ENCODE data around the gene DDX31.

DNA sequence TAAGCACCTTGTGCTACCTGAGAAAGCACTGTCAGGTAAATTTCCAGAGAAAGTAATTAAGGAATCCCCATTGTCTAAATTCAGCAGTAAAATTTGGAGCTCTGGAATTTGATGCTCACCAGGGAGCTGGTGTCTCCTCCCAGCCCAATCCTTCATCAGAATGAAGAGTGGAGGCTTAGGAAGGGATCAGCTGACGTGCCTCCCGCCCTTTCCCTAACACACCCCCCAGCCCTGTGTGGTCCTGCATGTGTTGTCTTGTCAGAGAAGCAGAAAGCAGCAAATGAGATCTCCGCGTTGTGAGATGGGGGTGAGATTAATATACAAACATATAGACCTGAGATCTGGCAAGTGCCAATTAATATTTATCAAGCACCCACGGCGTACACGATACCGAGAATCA lies 114.3 kb downstream of the DDX31 start:
- TF ChIP-seq, protein P1, sequence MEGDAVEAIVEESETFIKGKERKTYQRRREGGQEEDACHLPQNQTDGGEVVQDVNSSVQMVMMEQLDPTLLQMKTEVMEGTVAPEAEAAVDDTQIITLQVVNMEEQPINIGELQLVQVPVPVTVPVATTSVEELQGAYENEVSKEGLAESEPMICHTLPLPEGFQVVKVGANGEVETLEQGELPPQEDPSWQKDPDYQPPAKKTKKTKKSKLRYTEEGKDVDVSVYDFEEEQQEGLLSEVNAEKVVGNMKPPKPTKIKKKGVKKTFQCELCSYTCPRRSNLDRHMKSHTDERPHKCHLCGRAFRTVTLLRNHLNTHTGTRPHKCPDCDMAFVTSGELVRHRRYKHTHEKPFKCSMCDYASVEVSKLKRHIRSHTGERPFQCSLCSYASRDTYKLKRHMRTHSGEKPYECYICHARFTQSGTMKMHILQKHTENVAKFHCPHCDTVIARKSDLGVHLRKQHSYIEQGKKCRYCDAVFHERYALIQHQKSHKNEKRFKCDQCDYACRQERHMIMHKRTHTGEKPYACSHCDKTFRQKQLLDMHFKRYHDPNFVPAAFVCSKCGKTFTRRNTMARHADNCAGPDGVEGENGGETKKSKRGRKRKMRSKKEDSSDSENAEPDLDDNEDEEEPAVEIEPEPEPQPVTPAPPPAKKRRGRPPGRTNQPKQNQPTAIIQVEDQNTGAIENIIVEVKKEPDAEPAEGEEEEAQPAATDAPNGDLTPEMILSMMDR (IDR thresholded peaks at IDR 0.05): no peak
- TF ChIP-seq POLR2A (IDR thresholded peaks at IDR 0.05): no peak
